HG02938 (cell line): Measurements from ENCODE around the gene TBX10.

Source experiments
- ATAC-seq: cut with Tn5 transposase; IDR thresholded peaks from one replicate; pipeline ENCODE4 v1.9.1; 2021; ENCODE audit warnings: mild to moderate bottlenecking, moderate library complexity; ENCODE audit not compliant: unreplicated experiment

The TBX10 gene

DNA sequence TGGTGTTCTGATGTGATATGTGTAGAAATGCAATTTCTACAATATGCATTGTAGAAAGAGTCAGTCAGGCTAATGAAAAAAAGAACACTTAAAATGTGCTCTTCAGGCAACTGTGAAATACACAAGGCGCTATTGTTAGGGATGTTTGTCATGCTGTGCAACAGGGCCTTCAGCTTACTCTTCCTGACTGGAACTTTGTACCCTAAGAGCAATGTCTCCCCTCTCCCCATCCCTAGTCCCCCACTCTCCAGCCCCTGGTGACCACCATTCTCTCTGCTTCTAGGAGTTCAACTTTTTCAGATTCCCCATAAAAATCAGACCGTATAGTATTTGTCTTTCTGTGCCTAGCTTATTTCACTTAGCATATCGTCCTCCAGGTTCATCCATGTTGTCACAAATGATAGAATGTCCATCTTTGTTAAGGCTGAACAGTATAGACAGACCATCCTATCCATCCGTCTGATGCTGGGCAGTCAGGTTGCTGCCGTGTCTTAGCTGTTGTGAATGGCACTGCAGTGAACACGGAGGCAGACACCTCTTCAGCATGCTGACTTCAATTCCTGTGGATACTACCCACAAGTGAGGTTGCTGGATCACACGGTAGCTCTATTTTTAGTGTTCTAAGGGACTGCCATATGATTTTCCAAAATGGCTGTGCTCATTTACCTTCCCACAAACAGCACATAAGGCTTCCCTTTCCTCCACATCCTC, 22.2 kb downstream of the TBX10 start:
- no peak for ATAC-seq

DNA sequence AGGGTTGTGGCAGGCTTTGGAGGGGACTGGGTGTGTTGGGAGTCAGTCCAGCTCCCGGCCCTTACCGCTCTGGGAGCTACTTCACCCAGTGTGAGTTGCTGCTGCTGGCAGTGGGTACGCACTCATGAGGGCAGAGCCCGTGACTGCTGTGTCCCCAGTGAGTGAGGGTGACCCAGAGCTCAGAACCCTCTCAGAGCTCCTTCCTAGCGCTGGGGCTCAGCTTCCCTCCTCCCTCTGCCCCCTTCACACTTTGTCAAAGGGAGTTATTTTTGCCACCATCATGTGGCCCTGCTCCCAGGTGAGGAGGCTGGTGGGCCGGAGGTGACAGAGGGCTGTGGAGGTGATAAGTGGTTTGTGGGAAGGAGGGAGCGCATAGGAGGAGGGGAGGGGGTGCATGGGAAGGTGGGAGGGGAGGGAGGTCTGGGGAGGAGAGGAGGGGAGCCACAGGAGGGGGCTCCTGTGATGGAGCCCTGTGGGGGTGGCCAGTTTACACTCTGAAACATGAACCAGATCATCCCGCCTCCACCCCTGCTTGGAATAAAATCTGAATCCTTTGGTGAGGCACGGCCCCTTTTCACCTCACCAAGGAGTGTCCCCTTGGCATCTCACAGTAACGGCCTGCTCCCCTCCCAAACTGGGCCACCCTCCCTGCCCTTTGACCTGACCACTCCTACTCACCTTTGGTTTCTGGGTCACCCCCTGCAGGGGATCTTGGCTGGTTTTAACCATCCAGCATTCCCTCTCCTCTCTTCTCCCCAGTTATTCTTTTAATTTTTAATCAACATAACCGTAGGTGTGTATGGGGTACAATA, 22.9 kb downstream of the TBX10 start:
- ATAC-seq, result no peak

DNA sequence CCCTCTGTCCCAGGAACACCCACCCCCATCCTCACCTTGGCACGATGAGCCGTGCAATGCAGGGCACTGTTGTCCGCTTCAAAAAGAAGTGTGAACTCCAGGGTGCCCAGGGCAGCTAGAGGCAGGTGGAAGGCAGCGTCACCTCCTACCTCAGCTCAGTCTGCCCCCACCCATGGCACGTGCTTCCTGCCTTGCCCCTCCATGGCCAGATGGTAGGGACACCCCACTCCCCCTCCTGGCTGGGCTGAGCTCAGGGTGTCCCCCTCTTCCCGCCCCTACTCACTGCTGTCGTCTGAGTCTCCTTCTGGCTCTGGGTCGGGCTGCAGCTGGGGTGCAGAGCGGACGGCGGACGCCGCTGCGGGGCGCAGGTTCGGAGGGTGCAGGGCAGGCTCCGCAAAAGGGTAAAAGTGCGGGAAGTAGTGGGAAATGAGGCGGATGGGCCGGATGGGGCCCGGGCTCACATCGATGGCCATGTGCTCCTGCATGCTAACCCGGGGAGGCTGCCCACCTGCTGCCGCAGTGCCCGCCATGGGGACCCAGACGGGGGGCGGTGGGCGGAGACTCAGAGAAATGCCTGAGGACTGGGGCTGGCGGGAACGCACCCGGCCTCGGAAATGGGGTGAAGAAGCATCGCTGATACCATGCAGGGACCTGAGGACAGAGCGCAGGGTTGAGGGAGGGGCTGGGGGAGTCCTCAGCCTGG, 23.7 kb downstream of the TBX10 start:
- ATAC-seq, result no peak

DNA sequence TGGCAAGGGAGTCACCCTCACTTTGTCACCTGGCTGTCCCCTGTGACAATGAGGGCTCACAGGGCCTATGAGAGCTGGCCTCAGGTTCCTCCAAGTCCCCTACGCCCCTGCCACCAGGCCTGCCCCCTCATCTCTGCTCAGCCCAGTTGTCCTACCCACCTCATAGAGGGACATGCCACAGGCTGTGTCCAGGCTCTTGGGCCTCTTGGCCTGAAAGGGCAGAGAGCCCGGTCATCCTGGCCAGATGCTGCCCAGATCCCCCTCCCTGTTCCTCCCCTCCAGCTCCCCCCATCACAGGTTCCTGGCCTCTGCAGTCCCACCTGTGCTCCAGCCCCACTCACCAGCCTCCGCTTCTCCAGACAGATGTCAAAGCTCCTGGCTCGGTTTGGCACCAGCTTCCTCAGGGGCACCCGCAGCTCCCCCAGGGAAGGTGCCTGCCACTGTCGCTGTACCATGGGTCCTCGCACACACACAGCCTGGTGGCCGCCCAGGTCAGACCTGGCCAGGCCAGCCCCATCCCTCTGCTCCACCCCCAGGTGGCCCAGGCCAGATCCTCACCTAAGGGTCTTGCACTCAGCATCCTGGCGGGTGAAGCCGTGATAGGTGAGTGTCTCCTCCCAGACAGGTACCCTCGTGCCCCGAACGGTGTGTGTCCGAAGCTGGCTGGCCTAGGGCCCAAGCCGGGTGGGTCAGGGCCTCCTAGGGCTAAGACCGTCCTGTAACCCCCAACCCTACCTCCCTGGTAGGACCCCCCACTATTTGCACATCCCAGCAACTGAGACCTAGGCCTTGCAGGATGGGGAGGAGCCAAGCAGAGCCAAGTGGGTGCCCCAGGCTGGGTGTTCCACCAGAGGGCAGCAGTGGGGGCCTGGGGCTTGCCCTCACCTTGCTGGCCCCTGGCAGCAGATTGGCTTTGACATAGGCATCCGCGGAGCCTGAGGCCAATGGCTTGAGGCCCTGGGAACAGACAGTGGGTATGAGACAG, 24.5 kb downstream of the TBX10 start:
- no peak for ATAC-seq

DNA sequence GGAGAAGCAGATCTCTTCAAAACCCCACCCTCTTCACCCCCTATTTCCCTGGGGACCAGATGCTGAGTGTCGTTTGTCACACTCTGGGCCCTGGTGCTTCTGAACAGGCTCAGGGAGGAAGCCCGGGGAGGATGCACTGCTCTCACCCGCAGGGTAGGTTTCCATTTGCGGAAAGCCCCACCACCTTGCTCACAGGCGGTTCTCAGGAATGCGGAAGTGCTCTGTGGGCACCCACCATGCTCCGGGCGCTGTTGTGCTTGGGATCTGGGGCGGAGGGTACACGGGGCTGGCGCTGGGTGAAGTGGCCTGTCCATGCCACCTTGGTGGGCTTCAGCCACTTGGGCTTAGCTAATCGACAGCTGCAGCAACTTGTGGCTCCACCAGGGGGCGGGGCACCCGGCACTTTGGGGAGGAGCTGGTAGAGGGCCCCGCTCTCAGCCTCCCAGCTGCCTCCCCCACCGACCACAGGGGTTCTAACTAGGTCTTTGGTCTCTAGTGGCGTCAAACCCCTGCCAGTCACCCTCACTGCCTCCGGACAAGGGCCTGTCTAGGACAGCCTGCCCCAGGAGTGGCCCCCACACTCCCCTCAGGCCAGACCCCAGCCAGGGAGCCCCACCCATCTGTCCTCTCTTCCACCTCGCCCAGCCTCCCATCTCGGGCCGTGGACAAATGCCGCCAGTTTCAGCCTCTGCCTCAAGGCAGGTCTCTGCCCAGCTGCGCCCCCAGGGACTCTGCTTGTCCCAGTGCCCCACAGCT, 25.4 kb downstream of the TBX10 start:
- peak; percentile 81 for ATAC-seq

DNA sequence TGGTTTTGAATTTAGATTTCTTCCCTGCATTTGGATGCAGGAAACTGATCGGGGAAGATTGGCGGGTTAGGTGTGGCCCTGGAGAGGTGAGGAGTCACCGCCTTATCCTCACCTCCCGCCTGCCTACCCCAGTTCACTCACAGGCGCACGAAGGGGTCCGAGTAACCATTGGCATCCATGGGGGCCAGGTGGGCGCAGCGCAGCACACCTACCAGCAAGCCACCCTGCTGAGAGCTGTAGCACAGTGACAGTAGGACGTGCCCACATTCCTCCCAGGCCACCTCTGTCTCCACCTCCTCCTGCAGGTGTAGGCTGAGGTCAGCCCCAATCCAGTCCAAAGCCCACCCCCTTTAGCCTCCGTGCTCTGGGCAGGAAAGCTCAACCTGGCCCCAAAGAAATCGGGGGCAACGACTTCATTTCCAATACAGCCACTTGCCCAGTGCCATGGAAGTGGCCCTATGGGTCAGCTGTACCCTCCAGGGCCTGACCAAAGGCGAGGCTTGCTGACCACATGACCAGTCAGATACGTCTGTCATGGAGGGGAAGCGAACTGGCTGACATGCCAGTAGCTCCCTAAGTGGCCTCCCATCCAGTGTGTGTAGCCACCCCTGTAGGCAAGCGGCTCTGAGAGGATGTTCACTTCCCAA, 26.1 kb downstream of the TBX10 start:
- ATAC-seq, result no peak

DNA sequence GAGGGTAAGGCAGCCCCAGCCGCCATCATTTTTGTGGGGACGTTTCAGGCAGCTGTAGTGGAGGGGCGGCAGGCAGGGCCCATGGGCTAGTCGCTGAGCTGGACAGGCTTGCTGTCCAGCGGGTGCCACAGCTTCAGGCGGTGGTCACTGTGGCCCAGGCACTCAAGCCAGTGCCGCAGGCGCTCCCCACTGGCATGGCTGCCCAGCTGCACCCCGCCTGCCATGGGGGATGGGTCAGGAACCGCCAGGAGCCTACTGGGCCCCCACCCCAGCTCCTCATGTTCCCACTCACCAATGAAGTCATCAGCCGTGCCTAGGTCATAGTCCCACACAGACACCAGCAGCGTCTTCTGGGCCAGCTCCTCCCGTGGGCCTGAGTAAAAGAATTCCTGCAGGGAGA, 26.8 kb downstream of the TBX10 start:
- ATAC-seq, result no peak

DNA sequence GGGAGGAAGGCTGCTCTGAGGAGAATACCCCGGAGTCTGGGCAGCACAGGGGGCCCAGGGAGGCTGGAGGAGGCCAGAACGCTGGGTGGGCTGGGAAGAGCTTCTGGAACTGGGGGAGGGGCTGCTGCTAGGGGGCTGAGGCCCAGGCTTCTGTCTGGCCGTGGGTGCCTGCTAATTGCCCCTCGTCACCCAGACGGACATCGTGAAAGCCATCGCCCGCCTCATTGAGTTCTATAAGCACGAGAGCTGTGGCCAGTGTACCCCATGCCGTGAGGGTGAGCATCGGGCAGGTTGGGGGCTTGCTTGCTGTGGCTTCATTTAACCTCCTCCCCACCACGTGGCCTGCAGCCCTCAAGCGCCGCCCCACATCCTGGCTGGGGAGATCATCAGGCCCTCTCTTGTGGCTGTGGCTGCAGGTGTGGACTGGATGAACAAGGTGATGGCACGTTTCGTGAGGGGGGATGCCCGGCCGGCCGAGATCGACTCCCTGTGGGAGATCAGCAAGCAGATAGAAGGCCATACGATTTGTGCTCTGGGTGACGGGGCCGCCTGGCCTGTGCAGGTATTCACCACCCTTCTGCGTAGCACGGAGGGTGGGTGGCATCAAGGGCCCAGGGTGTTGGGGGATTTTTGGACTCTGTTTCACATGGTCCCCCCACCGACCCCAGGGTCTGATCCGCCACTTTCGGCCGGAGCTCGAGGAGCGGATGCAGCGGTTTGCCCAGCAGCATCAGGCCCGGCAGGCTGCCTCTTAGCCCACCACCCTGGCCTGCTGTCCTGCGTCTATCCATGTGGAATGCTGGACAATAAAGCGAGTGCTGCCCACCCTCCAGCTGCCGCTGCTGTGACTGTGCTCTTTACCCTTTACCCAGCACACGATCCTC, 27.6 kb downstream of the TBX10 start:
- ATAC-seq, result no peak

DNA sequence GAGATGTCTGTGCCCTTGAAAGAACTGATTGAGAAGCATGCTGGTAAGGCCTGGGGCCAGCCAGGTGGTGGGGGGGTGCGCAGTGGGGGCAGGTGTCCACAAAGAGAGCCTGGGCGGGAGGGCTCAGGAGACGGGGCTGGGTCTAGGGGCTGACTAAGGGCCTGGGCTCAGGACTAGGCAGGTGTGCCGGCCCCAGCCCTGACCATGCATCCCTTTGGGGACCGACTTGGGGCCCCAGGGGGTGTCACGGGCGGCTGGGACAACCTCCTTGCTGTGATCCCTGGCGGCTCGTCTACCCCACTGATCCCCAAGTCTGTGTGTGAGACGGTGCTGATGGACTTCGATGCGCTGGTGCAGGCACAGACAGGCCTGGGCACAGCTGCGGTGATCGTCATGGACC, 28.4 kb downstream of the TBX10 start:
- no peak for ATAC-seq

DNA sequence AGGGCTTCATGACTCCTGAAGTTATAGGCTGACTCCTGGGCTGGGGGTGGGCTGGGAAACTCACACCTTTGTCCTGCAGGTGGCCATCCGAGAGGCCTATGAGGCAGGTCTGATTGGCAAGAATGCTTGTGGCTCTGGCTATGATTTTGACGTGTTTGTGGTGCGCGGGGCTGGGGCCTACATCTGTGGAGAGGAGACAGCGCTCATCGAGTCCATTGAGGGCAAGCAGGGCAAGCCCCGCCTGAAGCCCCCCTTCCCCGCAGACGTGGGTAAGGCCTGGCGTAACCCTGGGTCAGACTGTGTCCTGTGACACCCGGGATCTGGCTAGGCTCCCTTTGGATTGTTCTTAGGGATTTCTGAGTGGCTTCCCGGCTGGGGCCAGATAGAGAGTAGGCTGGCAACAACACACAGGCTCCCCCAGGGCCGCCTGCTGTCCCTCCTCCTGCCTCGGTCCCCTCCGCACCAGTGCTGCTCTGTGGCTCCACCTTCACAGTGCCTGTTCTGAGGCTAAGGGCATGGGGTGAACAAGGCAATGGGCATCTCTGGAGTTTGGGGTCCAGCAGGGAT, 29.2 kb downstream of the TBX10 start:
- ATAC-seq, result no peak

DNA sequence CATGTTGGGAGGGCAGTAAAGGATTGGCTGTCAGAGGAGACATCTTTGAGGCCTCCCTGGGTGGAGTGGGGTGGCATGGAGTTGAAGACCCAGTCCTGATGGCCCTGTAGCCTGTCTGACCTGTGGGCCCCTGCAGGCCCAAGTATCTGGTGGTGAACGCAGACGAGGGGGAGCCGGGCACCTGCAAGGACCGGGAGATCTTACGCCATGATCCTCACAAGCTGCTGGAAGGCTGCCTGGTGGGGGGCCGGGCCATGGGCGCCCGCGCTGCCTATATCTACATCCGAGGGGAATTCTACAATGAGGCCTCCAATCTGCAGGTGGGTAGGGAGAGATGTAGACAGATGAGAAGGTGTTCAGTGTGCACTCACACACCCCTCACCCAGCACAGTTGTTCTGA, 30.2 kb downstream of the TBX10 start:
- ATAC-seq, result no peak

DNA sequence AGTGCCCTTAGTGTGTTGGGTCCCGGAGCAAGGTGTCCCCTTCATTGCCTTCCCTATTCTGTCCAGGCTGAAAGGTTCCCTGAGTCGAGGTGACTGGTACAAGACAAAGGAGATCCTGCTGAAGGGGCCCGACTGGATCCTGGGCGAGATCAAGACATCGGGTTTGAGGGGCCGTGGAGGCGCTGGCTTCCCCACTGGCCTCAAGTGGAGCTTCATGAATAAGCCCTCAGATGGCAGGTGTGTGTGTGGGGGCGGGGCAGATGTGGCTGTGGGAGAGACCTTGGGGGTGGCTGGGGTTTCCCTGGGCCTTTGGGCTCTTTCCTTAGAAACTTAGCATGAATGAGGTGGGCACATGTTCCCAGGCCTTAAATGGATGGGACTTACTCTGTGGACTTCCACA, 31.1 kb downstream of the TBX10 start:
- no peak for ATAC-seq

DNA sequence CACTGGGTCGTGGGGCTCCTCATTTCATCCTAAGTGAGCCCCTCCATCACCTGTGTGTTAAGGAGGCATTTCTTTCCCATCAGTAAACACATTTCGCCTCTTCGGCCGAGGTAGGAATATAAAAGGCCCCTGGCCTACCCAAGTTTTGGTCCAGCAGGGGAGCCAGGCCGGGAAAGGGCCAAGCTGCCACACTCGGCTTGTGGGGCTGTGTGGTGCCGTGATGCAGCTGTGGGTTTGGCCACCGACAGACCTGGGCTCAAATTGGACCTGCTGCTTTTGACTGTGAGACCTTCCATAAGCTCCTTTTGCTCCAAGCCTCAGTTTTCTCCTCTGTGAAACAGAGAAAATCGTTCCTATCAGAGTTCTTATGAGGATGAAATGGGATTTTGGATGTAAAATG, 32.1 kb downstream of the TBX10 start:
- no peak for ATAC-seq

DNA sequence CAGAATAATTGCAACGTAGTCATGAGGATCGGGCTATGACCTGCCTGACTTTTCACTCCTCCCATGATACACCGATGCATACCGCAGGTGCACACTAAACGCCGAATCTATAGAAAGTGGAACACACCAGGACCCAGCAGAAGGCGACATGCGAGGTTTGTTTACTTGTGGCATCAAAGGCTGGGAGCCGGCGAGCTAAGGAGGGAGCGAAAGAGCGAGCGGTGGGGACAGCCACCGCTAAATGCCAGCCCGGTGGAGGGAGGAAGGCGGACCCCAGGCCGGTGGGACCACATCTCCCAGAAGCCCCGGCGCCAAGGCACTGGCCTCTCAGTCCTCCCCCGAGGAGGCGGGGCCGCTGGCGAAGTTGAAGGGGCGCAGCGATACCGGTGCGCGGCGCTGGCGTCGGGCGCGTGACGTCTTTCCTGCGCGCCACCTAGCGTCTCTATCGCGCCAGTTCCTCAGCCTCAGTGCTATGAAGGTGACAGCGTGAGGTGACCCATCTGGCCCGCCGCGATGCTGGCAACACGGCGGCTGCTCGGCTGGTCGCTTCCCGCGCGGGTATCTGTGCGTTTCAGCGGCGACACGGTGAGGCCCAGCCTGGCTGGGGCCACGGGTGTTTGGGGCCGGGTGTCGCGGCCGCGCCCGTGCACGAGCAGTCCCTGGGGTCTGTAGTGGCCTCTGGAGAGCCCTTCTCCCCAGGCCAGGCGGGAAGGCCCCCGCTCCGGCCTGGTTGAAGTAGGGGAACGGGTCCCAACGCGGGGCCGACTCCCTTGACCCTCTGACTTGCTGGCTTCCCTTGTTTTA, 32.9 kb downstream of the TBX10 start, which contains the start of gene NDUFV1:
NDUFV1 (plus strand) TSS at position 445 of the 804 bp plus-strand sequence; CDS start at position 514, 69 bp downstream.
- peak; percentile 93 for ATAC-seq

DNA sequence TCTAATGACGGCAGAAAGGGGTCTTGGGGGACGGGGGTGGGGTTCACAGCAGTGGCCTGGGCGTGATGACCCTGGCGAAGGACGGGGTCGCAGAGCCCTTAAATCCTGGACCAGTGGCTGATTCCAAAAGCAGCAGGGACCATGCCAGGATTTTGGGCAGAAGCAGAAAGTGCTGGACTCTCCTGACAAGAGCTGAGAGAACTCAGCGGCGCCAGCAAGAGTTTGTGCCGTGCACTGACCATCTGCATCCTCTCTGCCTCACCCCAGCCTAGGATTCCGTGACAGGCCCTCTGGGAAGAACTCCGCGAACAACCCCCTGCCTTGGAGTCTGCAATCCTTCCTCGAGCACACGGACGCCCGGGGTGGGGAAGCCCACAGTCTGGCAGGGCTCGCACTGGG, 33.5 kb downstream of the TBX10 start:
- no peak for ATAC-seq

DNA sequence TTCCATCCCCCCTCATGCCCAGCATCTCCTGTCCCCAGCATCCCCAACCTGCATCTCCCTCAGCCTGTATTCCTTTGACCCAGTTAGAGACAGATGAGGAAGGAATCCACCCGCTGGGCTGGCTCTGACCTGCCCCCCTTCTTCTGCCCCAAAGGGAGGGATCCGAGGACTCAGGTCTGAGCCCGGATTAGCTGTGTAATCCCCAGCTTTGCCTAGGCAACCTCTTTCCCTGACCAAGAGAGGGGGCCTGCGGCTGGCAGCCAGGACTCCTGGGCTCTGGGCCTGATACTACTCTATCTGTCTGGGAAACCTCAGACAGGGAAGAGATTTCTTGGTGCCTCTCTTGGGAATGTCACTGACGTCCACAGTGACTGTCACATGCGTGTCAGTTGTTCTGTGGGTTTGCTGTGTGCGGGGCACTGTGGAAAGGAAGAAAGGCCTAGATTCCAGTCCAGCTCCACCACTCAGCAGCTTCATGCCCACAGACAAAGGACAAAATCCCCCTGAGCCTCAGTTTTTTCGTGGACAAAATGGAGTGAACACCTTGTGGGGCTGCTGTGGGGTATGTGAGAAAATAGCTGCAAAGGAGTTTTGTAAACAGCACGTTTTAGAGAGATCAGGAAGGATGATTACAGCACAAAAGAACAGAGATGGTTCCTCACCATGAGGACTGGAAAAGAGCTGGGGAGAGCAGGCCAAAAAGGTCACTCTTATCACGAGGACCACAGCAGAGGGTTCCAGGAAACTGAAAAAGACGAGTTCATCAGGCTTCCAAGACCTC, 34.1 kb downstream of the TBX10 start:
- ATAC-seq, result no peak
